H9 (cell line): ENCODE measurements around the gene GLCCI1. TPM values are rescaled to one million over a fixed set of nuclear protein-coding genes. Genes with fewer than 3 reads are reported as not detected.

ENCODE experiments used
- DNase-seq: peaks from one replicate; pipeline ENCODE4 v3.0.0-alpha.2; 2017
- H2AFZ ChIP-seq: one replicate; pipeline ENCODE4 v1.6.1; 2013; ENCODE audit warnings: mild to moderate bottlenecking, low read length, control low read depth, moderate library complexity
- H2AK5ac ChIP-seq: 2 replicates; pipeline ENCODE4 v1.6.1; 2013; ENCODE audit warnings: low read length, control low read depth, mixed read lengths; ENCODE audit not compliant: insufficient read length
- H2BK120ac ChIP-seq: one replicate; pipeline ENCODE4 v1.6.1; 2013; ENCODE audit warnings: low read depth, mild to moderate bottlenecking, low read length, control low read depth, inconsistent platforms; ENCODE audit not compliant: poor library complexity, severe bottlenecking
- H2BK12ac ChIP-seq: 2 replicates; pipeline ENCODE4 v1.6.1; 2013; ENCODE audit warnings: low read length, control low read depth, mixed read lengths, low read depth; ENCODE audit not compliant: insufficient read length
- H2BK15ac ChIP-seq: 2 replicates; pipeline ENCODE4 v1.6.1; 2013; ENCODE audit warnings: low read depth, low read length, control low read depth
- H2BK20ac ChIP-seq: one replicate; pipeline ENCODE4 v1.6.1; 2013; ENCODE audit warnings: low read depth, mild to moderate bottlenecking, low read length, control low read depth, inconsistent platforms; ENCODE audit not compliant: poor library complexity, severe bottlenecking
- H2BK5ac ChIP-seq: 2 replicates; pipeline ENCODE4 v1.6.1; 2013; ENCODE audit warnings: low read length, control low read depth, mixed read lengths; ENCODE audit not compliant: insufficient read length
- H3K14ac ChIP-seq: 2 replicates; pipeline ENCODE4 v1.6.1; 2013; ENCODE audit warnings: low read length, control low read depth; ENCODE audit not compliant: insufficient read depth
- H3K18ac ChIP-seq: 2 replicates; pipeline ENCODE4 v1.6.1; 2013; ENCODE audit warnings: low read depth, mild to moderate bottlenecking, mixed read lengths, low read length, control low read depth; ENCODE audit not compliant: insufficient read length
- H3K23ac ChIP-seq: 2 replicates; pipeline ENCODE4 v1.6.1; 2013; ENCODE audit warnings: low read length, control low read depth, mixed read lengths, low read depth; ENCODE audit not compliant: insufficient read length
- H3K23me2 ChIP-seq: 2 replicates; pipeline ENCODE4 v1.6.1; 2013; ENCODE audit warnings: low read depth, mild to moderate bottlenecking, mixed read lengths, low read length, control low read depth; ENCODE audit not compliant: insufficient read length, poor library complexity, severe bottlenecking
- H3K27ac ChIP-seq: 2 replicates; pipeline ENCODE4 v1.5.1; 2013; ENCODE audit warnings: low read length, control low read depth, mixed read lengths, low read depth; ENCODE audit not compliant: insufficient read length
- H3K27me3 ChIP-seq: 2 replicates; pipeline ENCODE4 v1.6.1; 2013; ENCODE audit warnings: low read length, control low read depth, inconsistent platforms; ENCODE audit not compliant: insufficient read depth
- H3K4ac ChIP-seq: 2 replicates; pipeline ENCODE4 v1.6.1; 2013; ENCODE audit warnings: low read depth, mild to moderate bottlenecking, control low read depth, inconsistent platforms, low read length, moderate library complexity
- H3K4me1 ChIP-seq: 2 replicates; pipeline ENCODE4 v1.6.1; 2013; ENCODE audit warnings: low read length, control low read depth, inconsistent platforms; ENCODE audit not compliant: insufficient read depth
- H3K4me2 ChIP-seq: 2 replicates; pipeline ENCODE4 v1.6.1; 2013; ENCODE audit warnings: low read length, control low read depth, mixed read lengths; ENCODE audit not compliant: insufficient read length, insufficient read depth
- H3K56ac ChIP-seq: 2 replicates; pipeline ENCODE4 v1.6.1; 2013; ENCODE audit warnings: low read depth, mild to moderate bottlenecking, mixed read lengths, low read length, control low read depth; ENCODE audit not compliant: insufficient read length
- H3K79me1 ChIP-seq: 2 replicates; pipeline ENCODE4 v1.6.1; 2013; ENCODE audit warnings: low read depth, mild to moderate bottlenecking, moderate library complexity, low read length, control low read depth, inconsistent platforms; ENCODE audit not compliant: insufficient read depth, poor library complexity, severe bottlenecking
- H3K79me2 ChIP-seq: 2 replicates; pipeline ENCODE4 v1.6.1; 2013; ENCODE audit warnings: low read length, control low read depth, inconsistent platforms; ENCODE audit not compliant: insufficient read depth
- H3K9ac ChIP-seq: 2 replicates; pipeline ENCODE4 v1.6.1; 2013; ENCODE audit warnings: low read length, control low read depth, mixed read lengths; ENCODE audit not compliant: insufficient read length; ENCODE audit errors: extremely low read depth
- H3K9me3 ChIP-seq: one replicate; pipeline ENCODE4 v1.6.1; 2013; ENCODE audit warnings: low read depth, low read length, inconsistent platforms; ENCODE audit not compliant: control insufficient read depth
- H3T11ph ChIP-seq: one replicate; pipeline ENCODE4 v1.6.1; 2013; ENCODE audit warnings: mild to moderate bottlenecking, low read length, control low read depth, inconsistent platforms
- H4K20me1 ChIP-seq: one replicate; pipeline ENCODE4 v1.6.1; 2013; ENCODE audit not compliant: control insufficient read depth, insufficient read length, insufficient read depth
- H4K5ac ChIP-seq: 2 replicates; pipeline ENCODE4 v1.6.1; 2013; ENCODE audit warnings: low read depth, mild to moderate bottlenecking, mixed read lengths, low read length, control low read depth; ENCODE audit not compliant: insufficient read length
- H4K8ac ChIP-seq: replicated peaks from 2 replicates; pipeline ENCODE4 v1.6.1; 2013; ENCODE audit warnings: low read length, control low read depth, mixed read lengths, low read depth; ENCODE audit not compliant: insufficient read length
- H4K91ac ChIP-seq: 2 replicates; pipeline ENCODE4 v1.6.1; 2013; ENCODE audit warnings: low read depth, mild to moderate bottlenecking, moderate library complexity, mixed read lengths, low read length, control low read depth; ENCODE audit not compliant: insufficient read length
- H3K27ac Mint-ChIP-seq, 3 experiments: 2 replicates in 2 of 3; 3 replicates in 1 of 3; pipeline ENCODE4 v1.8.0; 2020 to 2021; ENCODE audit warnings: mixed read lengths in 3 of 3, mild to moderate bottlenecking in 1 of 3, moderate library complexity in 1 of 3
- H3K27me3 Mint-ChIP-seq: 2 replicates; pipeline ENCODE4 v1.8.0; 2021; ENCODE audit warnings: low read depth, mild to moderate bottlenecking, moderate library complexity, mixed read lengths
- H3K36me3 Mint-ChIP-seq, 3 experiments: 2 replicates in 2 of 3; 3 replicates in 1 of 3; pipeline ENCODE4 v1.8.0; 2020 to 2021; ENCODE audit warnings: low read depth in 3 of 3, mixed read lengths in 3 of 3; ENCODE audit not compliant: insufficient read depth in 1 of 3
- H3K4me1 Mint-ChIP-seq, 2 experiments: 2 replicates each; pipeline ENCODE4 v1.8.0; 2020; ENCODE audit warnings: mixed read lengths in 2 of 2
- H3K4me3 Mint-ChIP-seq, 2 experiments: 2 replicates in 1 of 2; 3 replicates in 1 of 2; pipeline ENCODE4 v1.8.0; 2020 to 2021; ENCODE audit warnings: mild to moderate bottlenecking in 2 of 2, mixed read lengths in 2 of 2, moderate library complexity in 1 of 2
- H3K9me3 Mint-ChIP-seq, 2 experiments: 2 replicates in 1 of 2; 3 replicates in 1 of 2; pipeline ENCODE4 v1.8.0; 2020; ENCODE audit warnings: mild to moderate bottlenecking in 2 of 2, mixed read lengths in 2 of 2, moderate library complexity in 1 of 2
- CTCF ChIP-seq: fragments of 200-600 bp; sonication (generic); conservative IDR thresholded peaks from 3 replicates; pipeline ENCODE4 v1.8.0; 2021; ENCODE audit warnings: antibody characterized with exemption, mild to moderate bottlenecking
- WGBS: extraction: QIAGEN DNeasy Blood & Tissue Kit; methylation state at CpG from one replicate; pipeline ENCODE4 v1.1.7; 2013; ENCODE audit warnings: missing lambda C conversion rate, low lambda C conversion rate, mixed read lengths; ENCODE audit not compliant: insufficient read length; ENCODE audit errors: extremely low coverage; 5-methylcytosine and 5-hydroxymethylcytosine counted together
- total RNA-seq: library from RNA; stranded (reverse); gene quantifications from 2 replicates; pipeline ENCODE4 v1.2.1, GENCODE V29; 2021

Gene GLCCI1
- total RNA-seq, 1 experiment from 2014 or later, result 19.1 TPM

- Histone ChIP-seq H4K20me1 (no peaks in the 10 kb centered on the region), H3K4me2 (no peak overlapping the region), H3K79me1 (no peaks in the 10 kb centered on the region), H3T11ph (no peak overlapping the region), H3K23me2 (no peaks in the 10 kb centered on the region), H2BK20ac (no peak overlapping the region), H2BK5ac (no peak overlapping the region), H3K9ac (no peak overlapping the region), H3K23ac (no peak overlapping the region), H3K27me3 (no peaks in the 10 kb centered on the region), H2BK12ac (no peak overlapping the region), H4K91ac (no peak overlapping the region), H3K4ac (no peak overlapping the region), H3K79me2 (peaks cover 5% of the 10 kb centered on the region; the same call in 1 of the 2 replicates), H4K5ac (no peak overlapping the region), H3K56ac (no peak overlapping the region), H3K18ac (no peak overlapping the region), H3K27ac (no peak overlapping the region), H3K4me1 (no peaks in the 10 kb centered on the region), H4K8ac (no peak overlapping the region), H2BK15ac (no peak overlapping the region), H3K14ac (no peak overlapping the region), H2AFZ (no peak overlapping the region), H2BK120ac (no peak overlapping the region), H3K9me3 (no peaks in the 10 kb centered on the region), H2AK5ac (no peak overlapping the region)
- Mint-ChIP-seq H3K9me3 (no peaks in the 10 kb centered on the region), H3K4me3 (no peak overlapping the region), H3K4me1 (peaks cover 9 to 12% of the 10 kb centered on the region in 2 experiments), H3K27me3 (no peaks in the 10 kb centered on the region), H3K27ac (peak overlapping the region in 1 of 3 experiments; percentile 83; a peak in 2 of 7 replicates), H3K36me3 (no peaks in the 10 kb centered on the region)
- no peak for TF ChIP-seq CTCF
- WGBS, result no CpG with 5 or more reads among the region's 1 CpG
- no peak for DNase-seq
Measured at GRCh38 chr7:7979558-7979957, 11.0 kb downstream of the GLCCI1 start.
